Measurements from ENCODE around the gene GHRH. TPM values are rescaled to one million over a fixed set of nuclear protein-coding genes. Genes with fewer than 3 reads are reported as not detected.

GHRH gene
- total and polyA plus RNA-seq, 8 donors: 0.80 TPM; not detected in 7

DNA sequence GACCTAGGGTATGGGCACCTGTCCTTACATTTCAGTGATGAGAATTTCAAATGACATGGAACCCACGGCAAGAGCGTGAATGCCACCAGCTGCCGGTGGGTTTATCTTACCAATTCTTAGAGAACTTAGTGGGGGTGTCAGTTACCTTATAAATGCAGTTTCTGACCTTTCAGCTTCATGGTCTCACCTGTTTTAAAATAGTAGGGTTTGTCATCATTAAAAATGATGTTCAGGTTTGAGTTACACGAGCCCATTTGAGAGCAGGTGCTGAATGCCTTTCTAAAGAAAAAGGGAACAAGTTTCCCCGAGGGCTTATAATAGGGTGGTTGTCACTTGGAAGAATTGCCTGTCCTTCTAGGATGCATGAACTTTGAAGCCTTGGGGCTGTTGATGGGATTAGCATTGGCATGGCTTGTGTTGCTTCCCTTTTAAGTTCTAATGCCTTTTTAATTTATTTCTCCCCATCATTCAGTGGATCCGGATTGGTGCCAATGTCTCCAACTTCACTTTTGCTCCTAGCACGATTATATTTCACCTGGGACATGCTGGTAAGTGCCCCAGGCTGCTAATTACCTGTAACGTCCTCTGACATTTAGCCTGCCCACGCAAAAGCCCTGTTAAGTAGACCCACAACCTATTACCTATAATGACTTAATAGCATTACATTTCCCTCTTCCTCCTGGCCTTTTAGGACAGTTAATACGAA lies 27.9 kb downstream of the GHRH start:
- peaks cover 13 to 94% (median 57%) of the 10 kb centered on the region in 3 donors for H3K36me3 ChIP-seq
- no peaks in the 10 kb centered on the region for H3K4me1 ChIP-seq
- no peak for DNase-seq
- WGBS, 2 donors: 75 to 79% methylated on average over 10 of the region's 10 CpGs
- H3K4me3 ChIP-seq: no peak overlapping the region
- H3K9me3 ChIP-seq: no peaks in the 10 kb centered on the region
- no peak overlapping the region for H3K27ac ChIP-seq
- intact Hi-C loops (cut with DNase I): no loop called here
- no peak for ATAC-seq
- no peak for FAIRE-seq
- H3K27me3 ChIP-seq: no peaks in the 10 kb centered on the region
- TF ChIP-seq, protein P1, sequence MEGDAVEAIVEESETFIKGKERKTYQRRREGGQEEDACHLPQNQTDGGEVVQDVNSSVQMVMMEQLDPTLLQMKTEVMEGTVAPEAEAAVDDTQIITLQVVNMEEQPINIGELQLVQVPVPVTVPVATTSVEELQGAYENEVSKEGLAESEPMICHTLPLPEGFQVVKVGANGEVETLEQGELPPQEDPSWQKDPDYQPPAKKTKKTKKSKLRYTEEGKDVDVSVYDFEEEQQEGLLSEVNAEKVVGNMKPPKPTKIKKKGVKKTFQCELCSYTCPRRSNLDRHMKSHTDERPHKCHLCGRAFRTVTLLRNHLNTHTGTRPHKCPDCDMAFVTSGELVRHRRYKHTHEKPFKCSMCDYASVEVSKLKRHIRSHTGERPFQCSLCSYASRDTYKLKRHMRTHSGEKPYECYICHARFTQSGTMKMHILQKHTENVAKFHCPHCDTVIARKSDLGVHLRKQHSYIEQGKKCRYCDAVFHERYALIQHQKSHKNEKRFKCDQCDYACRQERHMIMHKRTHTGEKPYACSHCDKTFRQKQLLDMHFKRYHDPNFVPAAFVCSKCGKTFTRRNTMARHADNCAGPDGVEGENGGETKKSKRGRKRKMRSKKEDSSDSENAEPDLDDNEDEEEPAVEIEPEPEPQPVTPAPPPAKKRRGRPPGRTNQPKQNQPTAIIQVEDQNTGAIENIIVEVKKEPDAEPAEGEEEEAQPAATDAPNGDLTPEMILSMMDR (IDR thresholded peaks at IDR 0.05): no peak

DNA sequence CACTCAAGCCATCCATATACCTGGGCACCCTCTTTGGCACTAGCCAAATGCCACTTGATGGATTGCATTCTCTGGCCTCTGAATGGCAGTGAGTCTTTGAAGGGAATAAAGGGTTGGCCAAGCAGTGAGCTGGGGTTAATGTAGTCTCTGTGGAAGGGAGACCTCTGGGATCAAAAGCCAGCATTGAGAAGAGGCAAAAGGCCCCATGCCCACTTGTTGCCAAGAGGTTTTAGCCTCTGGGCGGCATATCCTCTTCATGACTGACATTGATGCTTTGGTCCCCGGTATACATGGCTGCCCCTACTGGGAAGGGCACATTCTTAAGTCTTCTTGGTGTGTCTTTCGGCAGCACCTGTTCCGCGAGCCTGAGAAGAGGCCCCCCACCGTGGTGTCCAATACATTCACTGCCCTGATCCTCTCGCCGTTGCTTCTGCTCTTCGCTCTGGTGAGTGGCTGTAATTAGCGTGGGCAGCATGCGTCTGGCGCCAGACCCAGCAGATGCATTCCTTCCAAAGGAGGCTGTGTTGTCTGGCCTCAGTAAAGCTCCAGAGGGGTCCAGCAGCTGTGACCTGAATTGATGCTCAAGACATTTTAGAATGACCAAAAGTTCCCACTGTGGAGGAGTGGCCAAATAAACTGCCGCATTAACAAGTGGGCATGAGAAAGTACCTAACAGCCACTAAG lies 29.5 kb downstream of the GHRH start:
- TF ChIP-seq, protein P1 (IDR thresholded peaks at IDR 0.05): no peak
- Histone ChIP-seq H3K27me3 (no peaks in the 10 kb centered on the region), H3K36me3 (peaks cover 13 to 93% (median 54%) of the 10 kb centered on the region in 3 donors), H3K27ac (no peak overlapping the region), H3K4me3 (no peak overlapping the region), H3K9me3 (no peaks in the 10 kb centered on the region), H3K4me1 (no peaks in the 10 kb centered on the region)
- ATAC-seq (no peak), DNase-seq (no peak), FAIRE-seq (no peak)
- intact Hi-C loops (cut with DNase I): no loop called here
- 92 to 94% methylated on average over 13 of the region's 13 CpGs for WGBS, 2 donors

DNA sequence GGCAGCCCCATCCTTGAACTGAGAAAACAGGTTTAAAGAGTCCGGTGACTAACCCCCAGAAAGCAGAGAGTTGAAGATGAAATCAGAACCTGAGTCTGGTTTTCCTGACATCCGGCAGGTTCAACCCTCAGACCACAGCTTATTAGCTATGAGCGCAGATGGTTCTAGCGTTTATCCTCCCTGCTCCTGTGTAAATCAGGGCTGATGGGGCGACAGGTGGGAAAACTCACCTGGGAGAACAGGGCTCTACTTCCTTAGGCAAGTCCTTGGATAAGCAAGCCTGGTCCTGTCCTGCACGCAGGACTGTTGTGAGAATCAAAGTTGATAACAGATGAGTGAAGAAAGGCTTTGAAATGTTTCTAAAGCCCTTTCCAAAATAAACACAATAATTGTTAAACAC lies 31.4 kb downstream of the GHRH start:
- H3K27ac ChIP-seq: no peak overlapping the region
- H3K4me1 ChIP-seq: no peaks in the 10 kb centered on the region
- peaks cover 13 to 94% (median 67%) of the 10 kb centered on the region in 3 donors for H3K36me3 ChIP-seq
- no peak for DNase-seq
- H3K9me3 ChIP-seq: no peaks in the 10 kb centered on the region
- WGBS, 2 donors: 91% methylated on average over 6 of the region's 6 CpGs
- FAIRE-seq: no peak
- no peak overlapping the region for H3K4me3 ChIP-seq
- no peaks in the 10 kb centered on the region for H3K27me3 ChIP-seq
- intact Hi-C loops (cut with DNase I): no loop called here
- TF ChIP-seq, protein P1 (IDR thresholded peaks at IDR 0.05): no peak
- no peak for ATAC-seq

DNA sequence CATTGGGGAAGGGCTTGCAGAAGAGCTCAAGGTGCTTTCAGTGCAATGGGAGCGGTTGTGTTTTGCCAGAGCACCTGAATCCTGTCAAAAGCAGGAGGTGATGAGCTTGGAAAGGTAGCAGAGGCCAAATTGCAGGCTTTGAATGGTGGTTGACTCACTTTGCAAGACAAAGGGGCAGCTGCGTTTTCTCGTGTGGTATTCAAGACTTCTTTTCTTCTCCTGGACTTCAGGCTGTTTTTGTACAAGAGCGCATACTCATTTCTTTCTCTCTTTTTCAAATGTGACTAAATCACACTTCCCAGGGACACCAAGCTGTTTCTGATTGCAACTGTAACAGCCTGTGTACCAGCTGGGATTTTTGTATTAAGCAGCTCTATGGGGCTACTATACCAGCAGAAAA lies 32.3 kb downstream of the GHRH start:
- Histone ChIP-seq H3K9me3 (no peaks in the 10 kb centered on the region), H3K27me3 (no peaks in the 10 kb centered on the region), H3K4me1 (no peaks in the 10 kb centered on the region), H3K36me3 (peaks cover 7 to 94% (median 65%) of the 10 kb centered on the region in 3 donors), H3K27ac (no peak overlapping the region), H3K4me3 (no peak overlapping the region)
- intact Hi-C loops (cut with DNase I): no loop called here
- FAIRE-seq (no peak), DNase-seq (no peak), ATAC-seq (no peak)
- 96% methylated on average over 4 of the region's 4 CpGs for WGBS, 2 donors
- TF ChIP-seq, protein P1 (IDR thresholded peaks at IDR 0.05): no peak

DNA sequence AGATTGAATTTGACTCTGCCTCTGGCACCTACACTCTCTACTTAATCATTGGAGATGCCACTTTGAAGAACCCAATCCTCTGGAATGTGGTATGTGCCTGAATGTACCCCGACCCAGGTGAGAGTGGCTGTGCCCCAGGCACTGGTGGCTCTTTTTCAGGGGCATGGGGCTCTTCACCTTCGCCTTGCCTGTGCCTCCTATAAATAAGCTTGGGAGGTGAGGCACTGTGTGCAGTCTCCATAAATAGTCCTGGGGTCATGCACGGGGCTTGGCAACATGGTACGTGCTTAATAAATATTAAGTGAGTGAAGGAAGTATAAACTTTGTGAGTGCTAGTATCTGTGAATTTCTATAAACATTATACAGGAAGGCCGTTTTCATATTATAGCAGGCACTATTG lies 33.0 kb downstream of the GHRH start:
- no peak overlapping the region for H3K27ac ChIP-seq
- intact Hi-C loops (cut with DNase I): no loop called here
- no peak overlapping the region for H3K4me3 ChIP-seq
- H3K27me3 ChIP-seq: no peaks in the 10 kb centered on the region
- H3K36me3 ChIP-seq: peaks cover 7 to 94% (median 66%) of the 10 kb centered on the region in 3 donors
- WGBS, 2 donors: 89 to 90% methylated on average over 5 of the region's 5 CpGs
- no peaks in the 10 kb centered on the region for H3K4me1 ChIP-seq
- TF ChIP-seq, protein P1 (IDR thresholded peaks at IDR 0.05): no peak
- ATAC-seq: no peak
- no peak for DNase-seq
- FAIRE-seq: no peak
- no peaks in the 10 kb centered on the region for H3K9me3 ChIP-seq

Data from pancreas (tissue), 10 donors.